A673 (cell line): ENCODE measurements around the gene ANGPT4.

ENCODE experiments used
- EZH2 ChIP-seq: fragments of 200-600 bp; sonication (generic); IDR thresholded peaks from 2 replicates; pipeline ENCODE4 v1.6.1; 2017; ENCODE audit warnings: borderline replicate concordance, low read depth, mild to moderate bottlenecking, mixed read lengths, antibody characterized with exemption, low read length; ENCODE audit not compliant: poor library complexity, severe bottlenecking
- TF ChIP-seq, protein P1 (sequence below): fragments of 300-800, 200-600 bp; sonication (generic); conservative IDR thresholded peaks from 2 replicates; pipeline ENCODE4 v1.5.1; 2017; ENCODE audit warnings: low read depth, mild to moderate bottlenecking, antibody characterized with exemption, low read length, moderate library complexity, mixed read lengths

- no peak for TF ChIP-seq EZH2
- TF ChIP-seq, protein P1, sequence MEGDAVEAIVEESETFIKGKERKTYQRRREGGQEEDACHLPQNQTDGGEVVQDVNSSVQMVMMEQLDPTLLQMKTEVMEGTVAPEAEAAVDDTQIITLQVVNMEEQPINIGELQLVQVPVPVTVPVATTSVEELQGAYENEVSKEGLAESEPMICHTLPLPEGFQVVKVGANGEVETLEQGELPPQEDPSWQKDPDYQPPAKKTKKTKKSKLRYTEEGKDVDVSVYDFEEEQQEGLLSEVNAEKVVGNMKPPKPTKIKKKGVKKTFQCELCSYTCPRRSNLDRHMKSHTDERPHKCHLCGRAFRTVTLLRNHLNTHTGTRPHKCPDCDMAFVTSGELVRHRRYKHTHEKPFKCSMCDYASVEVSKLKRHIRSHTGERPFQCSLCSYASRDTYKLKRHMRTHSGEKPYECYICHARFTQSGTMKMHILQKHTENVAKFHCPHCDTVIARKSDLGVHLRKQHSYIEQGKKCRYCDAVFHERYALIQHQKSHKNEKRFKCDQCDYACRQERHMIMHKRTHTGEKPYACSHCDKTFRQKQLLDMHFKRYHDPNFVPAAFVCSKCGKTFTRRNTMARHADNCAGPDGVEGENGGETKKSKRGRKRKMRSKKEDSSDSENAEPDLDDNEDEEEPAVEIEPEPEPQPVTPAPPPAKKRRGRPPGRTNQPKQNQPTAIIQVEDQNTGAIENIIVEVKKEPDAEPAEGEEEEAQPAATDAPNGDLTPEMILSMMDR, result no peak
Measured at GRCh38 chr20:871436-871835, 44.7 kb downstream of the ANGPT4 start.
